HG02981 (cell line): Measurements from ENCODE around the gene ZNF718.
"Not testable (repeated sequence)": the region's sequence is repeated elsewhere in the genome, so short reads cannot be mapped to it uniquely, and the experiment has no call there.

Experiments used
- ATAC-seq: cut with Tn5 transposase; IDR thresholded peaks from one replicate; pipeline ENCODE4 v1.9.1; 2021; ENCODE audit warnings: mild to moderate bottlenecking, moderate library complexity; ENCODE audit not compliant: unreplicated experiment

The ZNF718 gene

GRCh38 chr4:147233-147632, 22.9 kb downstream of the ZNF718 start:
- no peak for ATAC-seq

GRCh38 chr4:161496-162284, 37.4 kb downstream of the ZNF718 start:
- ATAC-seq: no peak

GRCh38 chr4:169640-170039, 45.3 kb downstream of the ZNF718 start:
- not testable (repeated sequence) for ATAC-seq

DNA sequence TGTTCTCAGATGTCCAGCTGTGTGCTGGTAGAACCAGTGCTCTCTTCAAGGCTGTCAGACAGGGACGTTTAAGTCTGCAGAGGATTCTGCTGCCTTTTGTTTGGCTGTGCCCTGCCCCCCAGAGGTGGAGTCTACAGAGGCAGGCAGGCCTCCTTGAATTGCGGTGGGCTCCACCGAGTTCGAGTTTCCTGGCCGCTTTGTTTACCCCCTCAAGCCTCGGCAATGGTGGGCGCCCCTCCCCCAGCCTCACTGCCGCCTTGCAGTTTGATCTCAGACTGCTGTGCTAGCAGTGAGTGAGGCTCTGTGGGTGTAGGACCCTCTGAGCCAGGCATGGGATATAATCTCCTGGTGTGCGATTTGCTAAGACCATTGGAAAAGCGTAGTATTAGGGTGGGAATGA, 47.0 kb downstream of the ZNF718 start:
- ATAC-seq: not testable (repeated sequence)

DNA sequence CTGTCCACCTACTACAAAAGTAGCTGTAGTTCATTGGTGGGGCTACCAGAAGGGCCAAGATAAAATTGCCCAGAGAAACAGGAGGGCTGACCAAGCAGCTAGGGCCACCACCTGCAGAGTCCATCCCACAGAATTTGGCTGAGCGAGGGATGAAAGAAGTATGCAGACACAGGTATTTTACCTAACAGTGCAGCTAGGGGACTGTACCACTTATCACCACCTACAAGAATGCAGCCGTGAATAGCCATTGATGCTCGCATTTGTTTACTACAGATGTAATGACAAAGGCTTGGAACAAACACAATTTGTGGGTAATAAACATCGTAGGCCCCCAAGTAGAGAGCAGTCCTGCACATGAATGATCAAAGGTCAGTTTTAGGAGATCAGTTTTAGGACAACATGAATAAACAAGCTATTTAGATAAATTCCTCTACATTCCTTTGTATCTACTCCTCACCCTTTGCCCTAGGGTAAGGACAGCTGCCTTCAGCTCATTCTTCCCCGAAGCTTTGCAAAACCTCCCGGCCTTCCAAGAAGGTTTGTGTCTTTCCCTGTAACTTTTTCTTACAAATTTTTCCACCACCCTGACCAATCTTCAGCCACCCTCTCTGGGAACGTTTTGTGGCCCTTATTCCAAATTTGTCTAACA, 49.5 kb downstream of the ZNF718 start:
- no peak for ATAC-seq

- ATAC-seq: no peak
Observed at GRCh38 chr4:175986-176385, 51.7 kb downstream of the ZNF718 start.

DNA sequence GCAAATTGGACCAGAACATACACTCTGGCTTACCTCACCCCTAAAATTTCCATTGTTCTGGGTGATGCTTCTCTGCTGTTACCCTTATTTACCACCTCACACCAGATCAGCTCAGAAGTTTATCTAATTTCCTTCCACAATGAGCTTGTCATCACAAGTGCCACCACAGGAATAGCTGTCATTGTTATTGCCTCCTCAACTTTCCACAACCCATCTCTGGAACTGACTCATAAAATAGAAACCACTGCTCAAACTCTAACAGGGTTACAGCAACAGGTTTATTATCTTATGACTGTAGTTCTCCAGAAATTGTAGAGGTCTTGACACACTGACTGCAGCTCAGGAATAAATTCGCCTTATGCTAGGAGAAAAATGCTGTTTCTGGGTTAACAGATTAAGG, 52.7 kb downstream of the ZNF718 start:
- ATAC-seq: no peak

DNA sequence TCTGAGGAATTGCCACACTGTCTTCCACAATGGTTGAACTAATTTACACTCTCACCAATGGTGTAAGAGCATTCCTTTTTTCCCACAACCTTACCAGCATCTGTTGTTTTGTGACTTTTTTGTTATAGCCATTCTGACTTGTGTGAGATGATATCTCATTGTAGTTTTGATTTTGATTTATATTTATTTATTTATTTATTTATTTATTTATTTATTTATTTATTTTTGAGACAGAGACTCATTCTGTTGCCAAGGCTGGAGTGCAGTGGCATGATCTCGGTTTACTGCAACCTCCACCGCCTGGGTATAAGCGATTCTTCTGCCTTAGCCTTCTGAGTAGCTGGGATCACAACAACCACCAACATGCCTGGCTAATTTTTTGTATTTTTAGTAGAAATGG, 57.9 kb downstream of the ZNF718 start:
- not testable (repeated sequence) for ATAC-seq

DNA sequence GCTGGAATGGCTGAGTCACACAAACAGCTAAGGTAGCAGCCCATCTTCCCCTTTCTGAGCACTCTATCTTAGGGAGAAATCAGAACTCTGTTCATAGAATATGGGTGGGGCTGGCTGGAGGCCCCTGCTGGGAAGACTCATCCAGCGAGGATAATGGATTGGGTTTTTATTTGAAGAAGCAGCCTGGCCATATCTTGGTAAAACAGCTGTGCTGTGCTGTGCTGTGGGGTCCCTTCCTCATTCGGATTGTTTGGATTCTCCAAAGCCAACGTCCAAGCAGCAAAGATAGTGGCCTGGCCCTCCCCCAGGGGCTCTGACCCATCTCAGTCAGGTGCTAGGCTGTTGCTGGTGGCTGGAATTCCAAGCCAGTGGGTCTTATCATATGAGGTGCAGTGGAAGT, 63.8 kb downstream of the ZNF718 start:
- ATAC-seq: no peak

DNA sequence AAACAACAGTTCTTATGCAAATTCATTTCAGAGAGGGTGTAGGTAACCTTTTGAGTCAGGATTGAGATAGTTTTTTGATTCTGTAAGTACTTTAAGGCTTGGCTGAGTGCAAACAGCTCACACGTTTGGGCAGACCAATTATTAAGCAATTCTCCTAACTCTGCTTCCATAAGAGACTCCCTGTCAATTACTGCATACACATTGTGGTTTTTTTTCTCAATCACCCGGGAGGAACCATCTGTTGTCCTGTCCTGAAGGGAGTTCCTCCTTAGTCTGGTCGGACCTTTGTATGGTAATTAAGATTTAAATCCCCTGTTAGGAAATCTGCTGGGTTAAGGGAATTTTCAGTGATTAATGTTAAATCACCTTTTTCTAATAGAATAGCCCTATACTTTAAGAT, 70.9 kb downstream of the ZNF718 start:
- not testable (repeated sequence) for ATAC-seq

DNA sequence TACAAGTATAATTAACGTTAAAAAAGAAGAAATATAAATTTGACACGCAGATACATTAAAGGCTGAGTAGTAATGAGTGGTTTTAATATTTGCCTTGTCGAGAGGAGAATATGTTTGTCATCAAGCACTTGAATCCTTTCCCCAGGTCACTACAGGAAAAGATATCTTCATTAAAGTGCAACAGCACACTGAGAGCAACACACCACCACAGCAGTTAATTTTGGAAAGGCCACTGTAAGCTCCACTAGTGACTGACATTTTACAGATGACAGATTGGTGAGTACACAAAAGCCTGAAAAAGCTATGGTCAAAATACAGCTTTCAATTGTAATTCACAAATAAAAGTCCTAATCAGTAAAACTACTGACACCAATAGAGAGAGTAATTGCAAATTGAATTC, 76.6 kb downstream of the ZNF718 start:
- ATAC-seq: no peak

- not testable (repeated sequence) for ATAC-seq
Observed at GRCh38 chr4:202822-203221, 78.5 kb downstream of the ZNF718 start.

- no peak for ATAC-seq
Observed at GRCh38 chr4:205097-205756, 80.9 kb downstream of the ZNF718 start.

GRCh38 chr4:206054-206453, 81.8 kb downstream of the ZNF718 start:
- ATAC-seq: no peak

- not testable (repeated sequence) for ATAC-seq
Observed at GRCh38 chr4:208416-209096, 84.3 kb downstream of the ZNF718 start.

GRCh38 chr4:211033-211511, 86.8 kb downstream of the ZNF718 start:
- no peak for ATAC-seq

DNA sequence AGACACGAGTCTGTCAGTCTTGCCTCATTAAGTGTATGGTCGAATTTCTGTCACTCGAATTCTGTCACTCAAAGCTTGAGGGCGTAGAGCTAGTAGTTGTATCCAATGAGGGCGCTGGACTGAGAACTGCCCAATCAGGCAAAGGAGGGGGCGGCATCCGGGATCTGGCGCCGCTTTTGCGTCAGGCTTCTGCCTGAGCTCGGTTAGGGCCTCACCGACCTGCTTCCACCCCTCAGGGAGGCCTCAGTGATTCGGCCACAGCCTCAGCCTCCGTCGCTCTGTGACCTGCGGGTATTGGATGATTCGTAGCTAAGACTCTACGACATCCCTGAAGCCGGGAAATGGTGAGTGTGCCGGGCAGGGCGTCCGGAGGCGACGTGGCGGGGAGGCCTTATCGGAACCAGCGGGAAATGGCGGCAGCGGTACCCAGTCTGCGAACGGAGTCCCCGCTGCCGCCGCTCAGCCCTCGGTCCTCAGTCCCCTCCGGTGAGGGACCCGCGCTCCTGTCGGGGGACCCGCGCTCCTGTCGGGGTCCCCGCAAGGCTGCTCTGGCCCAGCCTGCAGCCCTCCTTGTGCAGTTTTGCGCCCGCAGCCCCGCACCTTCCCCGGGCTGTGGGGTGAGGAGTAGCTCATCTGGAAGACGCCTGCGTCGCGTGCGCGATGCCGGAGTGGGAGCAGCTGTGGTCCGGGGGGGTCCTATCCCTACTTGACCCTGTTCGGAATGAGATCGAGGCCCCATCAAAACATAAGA, 88.3 kb downstream of the ZNF718 start:
- ATAC-seq: no peak

DNA sequence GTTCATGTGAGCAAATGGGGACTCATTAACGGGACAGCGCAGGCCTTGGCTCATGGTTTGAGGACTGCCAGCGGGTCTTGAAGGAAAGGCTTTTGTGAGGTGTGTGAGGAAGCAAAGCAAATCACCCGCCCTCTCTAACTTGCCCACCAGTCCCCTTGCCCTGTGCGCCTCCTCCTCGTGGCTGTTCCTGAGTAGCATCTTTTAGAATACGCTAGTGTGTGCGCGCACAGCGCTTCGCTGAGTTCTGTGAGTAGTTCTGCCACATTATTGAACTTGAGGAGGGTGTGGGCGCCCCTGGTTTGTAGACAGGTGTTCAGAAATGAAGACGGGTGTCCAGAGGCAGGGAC, 88.9 kb downstream of the ZNF718 start:
- ATAC-seq: not testable (repeated sequence)
